ENCODE results near the gene DCX. TPM values are rescaled to one million over a fixed set of nuclear protein-coding genes. Genes with fewer than 3 reads are reported as not detected.

Gene DCX
- total and polyA plus RNA-seq, 2 experiments from 2014 or later, result 0.34 to 1.2 TPM

DNA sequence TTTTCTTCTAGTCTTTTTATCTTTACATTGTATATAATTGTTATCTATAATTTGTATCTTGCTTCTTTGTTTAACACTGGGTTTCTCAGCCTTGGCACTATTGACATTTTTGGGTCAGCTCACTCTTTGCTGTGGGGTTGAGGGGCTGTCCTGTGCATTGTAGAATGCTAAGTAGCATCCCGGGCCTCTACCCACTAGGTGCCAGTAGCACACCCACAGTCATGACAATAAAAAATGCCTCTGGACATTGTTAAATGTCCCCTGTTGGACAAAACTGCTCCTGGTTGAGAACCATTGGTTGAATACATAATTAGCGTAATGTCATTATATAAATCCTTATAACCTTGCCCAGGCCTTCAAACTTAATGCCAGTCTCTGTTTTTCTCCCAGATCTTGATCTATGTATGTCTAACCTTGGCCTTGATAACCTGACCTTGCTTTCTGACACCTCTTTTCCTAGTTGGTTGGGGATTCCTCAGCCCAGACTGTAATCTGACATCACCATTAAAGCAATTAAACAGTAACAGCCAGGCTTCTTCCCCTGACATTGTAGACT lies 46.1 kb downstream of the DCX start:
- Histone ChIP-seq H3K27ac (no peak overlapping the region), H3K36me3 (replicated peaks; ENCODE audit: insufficient read depth, low read depth) (no peaks in the 10 kb centered on the region), H3K4me2 (no peak overlapping the region), H3K9me3 (ENCODE audit: low read depth) (no peaks in the 10 kb centered on the region), H3K9me2 (replicated peaks; ENCODE audit: insufficient read depth) (no peaks in the 10 kb centered on the region), H2AFZ (no peak overlapping the region), H3K4me1 (ENCODE audit: insufficient read depth) (no peaks in the 10 kb centered on the region), H4K20me1 (ENCODE audit: insufficient read depth, poor library complexity, severe bottlenecking) (no peaks in the 10 kb centered on the region), H3K27me3 (no peaks in the 10 kb centered on the region), H3K79me2 (no peaks in the 10 kb centered on the region), H3K4me3 (no peak overlapping the region)
- TF ChIP-seq, protein P1, sequence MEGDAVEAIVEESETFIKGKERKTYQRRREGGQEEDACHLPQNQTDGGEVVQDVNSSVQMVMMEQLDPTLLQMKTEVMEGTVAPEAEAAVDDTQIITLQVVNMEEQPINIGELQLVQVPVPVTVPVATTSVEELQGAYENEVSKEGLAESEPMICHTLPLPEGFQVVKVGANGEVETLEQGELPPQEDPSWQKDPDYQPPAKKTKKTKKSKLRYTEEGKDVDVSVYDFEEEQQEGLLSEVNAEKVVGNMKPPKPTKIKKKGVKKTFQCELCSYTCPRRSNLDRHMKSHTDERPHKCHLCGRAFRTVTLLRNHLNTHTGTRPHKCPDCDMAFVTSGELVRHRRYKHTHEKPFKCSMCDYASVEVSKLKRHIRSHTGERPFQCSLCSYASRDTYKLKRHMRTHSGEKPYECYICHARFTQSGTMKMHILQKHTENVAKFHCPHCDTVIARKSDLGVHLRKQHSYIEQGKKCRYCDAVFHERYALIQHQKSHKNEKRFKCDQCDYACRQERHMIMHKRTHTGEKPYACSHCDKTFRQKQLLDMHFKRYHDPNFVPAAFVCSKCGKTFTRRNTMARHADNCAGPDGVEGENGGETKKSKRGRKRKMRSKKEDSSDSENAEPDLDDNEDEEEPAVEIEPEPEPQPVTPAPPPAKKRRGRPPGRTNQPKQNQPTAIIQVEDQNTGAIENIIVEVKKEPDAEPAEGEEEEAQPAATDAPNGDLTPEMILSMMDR (IDR thresholded peaks at IDR 0.05; ENCODE audit: poor library complexity), result no peak
- TF ChIP-seq EZH2phosphoT487 (IDR thresholded peaks at IDR 0.05; ENCODE audit: low read depth, severe bottlenecking, unreplicated experiment) (no peak), EZH2 (IDR thresholded peaks at IDR 0.05; ENCODE audit: borderline replicate concordance) (no peak)
- 86% methylated on average over 2 of the region's 2 CpGs for WGBS (ENCODE audit: low lambda C conversion rate, missing lambda C conversion rate)
- DNase-seq (ENCODE audit: low spot score), result no peak

DNA sequence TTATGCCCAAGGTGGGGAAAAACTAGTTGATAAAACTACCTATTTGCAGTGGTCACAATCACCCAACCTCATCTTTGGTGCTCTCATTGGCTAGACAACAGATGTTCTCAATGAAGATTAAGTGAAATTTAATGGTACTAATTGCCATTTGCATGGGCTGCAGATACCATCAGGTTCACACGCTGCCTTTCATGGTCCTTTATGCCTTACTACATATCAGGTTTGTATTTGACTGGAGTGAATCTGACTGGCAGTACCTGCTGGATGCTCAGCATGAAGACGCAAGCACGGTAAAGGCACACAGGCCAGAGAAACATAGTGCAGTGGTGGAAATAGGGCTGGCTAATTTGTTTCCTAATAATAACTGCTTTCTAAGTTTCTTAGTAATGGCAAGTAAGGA lies 48.3 kb downstream of the DCX start:
- no peaks in the 10 kb centered on the region for H3K27me3 ChIP-seq
- no peaks in the 10 kb centered on the region for H3K9me3 ChIP-seq (ENCODE audit: low read depth)
- no peaks in the 10 kb centered on the region for H3K4me1 ChIP-seq (ENCODE audit: insufficient read depth)
- no peak overlapping the region for H3K27ac ChIP-seq
- H3K4me2 ChIP-seq, result no peak overlapping the region
- TF ChIP-seq, protein P1 (IDR thresholded peaks at IDR 0.05; ENCODE audit: poor library complexity), result no peak
- no peak for TF ChIP-seq EZH2phosphoT487 (IDR thresholded peaks at IDR 0.05; ENCODE audit: low read depth, severe bottlenecking, unreplicated experiment)
- TF ChIP-seq EZH2 (IDR thresholded peaks at IDR 0.05; ENCODE audit: borderline replicate concordance), result no peak
- no peak for DNase-seq (ENCODE audit: low spot score)
- 95% methylated on average over 3 of the region's 3 CpGs for WGBS (ENCODE audit: low lambda C conversion rate, missing lambda C conversion rate)
- H4K20me1 ChIP-seq (ENCODE audit: insufficient read depth, poor library complexity, severe bottlenecking), result no peaks in the 10 kb centered on the region
- no peaks in the 10 kb centered on the region for H3K79me2 ChIP-seq
- no peak overlapping the region for H2AFZ ChIP-seq
- H3K4me3 ChIP-seq, result no peak overlapping the region
- no peaks in the 10 kb centered on the region for H3K36me3 ChIP-seq (replicated peaks; ENCODE audit: insufficient read depth, low read depth)
- no peaks in the 10 kb centered on the region for H3K9me2 ChIP-seq (replicated peaks; ENCODE audit: insufficient read depth)

DNA sequence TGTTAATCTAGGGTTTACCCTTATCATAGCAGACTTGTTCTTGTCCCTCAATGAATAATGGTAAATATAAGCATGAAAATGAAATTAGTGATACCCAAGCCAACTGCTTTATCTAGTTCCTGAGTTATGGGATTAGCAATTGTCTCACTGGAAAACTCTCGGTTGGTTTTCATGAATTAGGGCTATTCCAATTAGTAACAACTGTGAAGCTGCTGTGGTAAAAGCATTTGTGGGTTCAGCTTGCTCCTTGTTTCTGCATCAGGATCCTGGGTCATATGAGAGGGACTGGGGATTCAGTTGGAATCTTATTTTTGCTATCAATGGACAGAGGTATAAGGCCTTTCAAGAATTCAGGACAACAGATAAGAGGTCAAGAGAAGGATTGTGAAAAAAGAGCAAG lies 50.2 kb downstream of the DCX start:
- Histone ChIP-seq H3K27ac (no peak overlapping the region), H2AFZ (no peak overlapping the region), H3K27me3 (no peaks in the 10 kb centered on the region), H3K9me3 (ENCODE audit: low read depth) (no peaks in the 10 kb centered on the region), H3K4me3 (no peak overlapping the region), H3K36me3 (replicated peaks; ENCODE audit: insufficient read depth, low read depth) (no peaks in the 10 kb centered on the region), H3K79me2 (no peaks in the 10 kb centered on the region), H3K9me2 (replicated peaks; ENCODE audit: insufficient read depth) (no peaks in the 10 kb centered on the region), H4K20me1 (ENCODE audit: insufficient read depth, poor library complexity, severe bottlenecking) (no peaks in the 10 kb centered on the region), H3K4me1 (ENCODE audit: insufficient read depth) (no peaks in the 10 kb centered on the region), H3K4me2 (no peak overlapping the region)
- 73% methylated on average over 1 of the region's 1 CpG for WGBS (ENCODE audit: low lambda C conversion rate, missing lambda C conversion rate)
- no peak for DNase-seq (ENCODE audit: low spot score)
- TF ChIP-seq, protein P1 (IDR thresholded peaks at IDR 0.05; ENCODE audit: poor library complexity), result no peak

DNA sequence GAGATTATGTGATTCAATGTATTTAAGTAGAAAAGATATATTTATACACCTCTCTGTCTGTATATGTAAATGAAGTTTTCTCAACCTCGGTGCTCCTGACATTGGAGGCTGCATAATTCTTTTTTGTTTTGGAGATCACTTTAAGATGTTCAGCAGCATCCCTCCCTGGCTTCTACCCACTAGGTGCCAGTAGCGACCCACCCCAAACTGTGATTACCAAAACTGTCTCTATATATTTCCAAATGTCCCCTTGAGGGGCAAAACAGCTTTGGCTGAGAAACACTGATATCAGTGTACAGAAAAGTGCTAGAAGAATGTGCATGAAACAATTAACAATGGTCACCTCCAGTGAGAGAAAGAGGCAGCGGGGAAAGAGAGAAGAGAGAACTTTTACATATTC lies 51.2 kb downstream of the DCX start:
- no peak for DNase-seq (ENCODE audit: low spot score)
- TF ChIP-seq, protein P1 (IDR thresholded peaks at IDR 0.05; ENCODE audit: poor library complexity), result peak; percentile 18
- no peak for TF ChIP-seq EZH2 (IDR thresholded peaks at IDR 0.05; ENCODE audit: borderline replicate concordance)
- TF ChIP-seq EZH2phosphoT487 (IDR thresholded peaks at IDR 0.05; ENCODE audit: low read depth, severe bottlenecking, unreplicated experiment), result no peak
- Histone ChIP-seq H3K4me3 (no peak overlapping the region), H3K36me3 (replicated peaks; ENCODE audit: insufficient read depth, low read depth) (no peaks in the 10 kb centered on the region), H4K20me1 (ENCODE audit: insufficient read depth, poor library complexity, severe bottlenecking) (no peaks in the 10 kb centered on the region), H3K9me2 (replicated peaks; ENCODE audit: insufficient read depth) (no peaks in the 10 kb centered on the region), H2AFZ (no peak overlapping the region), H3K27me3 (no peaks in the 10 kb centered on the region), H3K9me3 (ENCODE audit: low read depth) (no peaks in the 10 kb centered on the region), H3K4me2 (no peak overlapping the region), H3K79me2 (no peaks in the 10 kb centered on the region), H3K4me1 (ENCODE audit: insufficient read depth) (no peaks in the 10 kb centered on the region), H3K27ac (no peak overlapping the region)
- 59% methylated on average over 3 of the region's 3 CpGs for WGBS (ENCODE audit: low lambda C conversion rate, missing lambda C conversion rate)

All from hepatocyte (in vitro differentiated cells).